K562 (cell line): ENCODE data around the gene IGF2R. TPM values are rescaled to one million over a fixed set of nuclear protein-coding genes. Genes with fewer than 3 reads are reported as not detected.

Source experiments
- ATAC-seq: fragments of 200-7000 bp; cut with Tn5 transposase; 3 replicates; pipeline ENCODE4 v1.9.1; 2020; ENCODE audit warnings: moderate library complexity
- BruUV-seq: library from RNA; stranded (reverse); fragments of 400-500 nt; replicated peaks from 2 replicates; lab custom pipeline; 2021; lab: Mats Ljungman, UMichigan
- CTCF ChIA-PET: fragments of 300-600 bp; formaldehyde crosslinking; extraction: SDS; loops from one replicate; lab custom pipeline; 2021; ENCODE audit warnings: low intra/inter-chr PET ratio; lab: Yijun Ruan, JAX
- POLR2A ChIA-PET: fragments of 300-600, 350-650 bp; sonication (Branson Sonifier 250); formaldehyde crosslinking; extraction: SDS; loops from one replicate; lab custom pipeline; 2021; ENCODE audit warnings: antibody characterized with exemption, inconsistent platforms; lab: Yijun Ruan, JAX
- DNase-seq, 4 experiments: peaks; one replicate each; pipeline versions ENCODE4 v3.0.0 to v3.0.0-alpha.2; 2011 to 2018; ENCODE audit warnings: low spot score in 3 of 4, mixed read lengths in 3 of 4; ENCODE audit errors: extremely low read depth in 1 of 4
- FAIRE-seq: peaks from 2 replicates; lab custom pipeline; 2011; peaks lifted over from hg19 to GRCh38; lab: Jason Lieb, UNC
- H2AFZ ChIP-seq: 2 replicates; pipeline ENCODE4 v1.6.0; 2011; ENCODE audit warnings: low read depth, low read length, control low read depth, inconsistent platforms
- H3K27ac ChIP-seq: fragments of 200-600 bp; 3 replicates; pipeline ENCODE4 v1.8.0; 2011; ENCODE audit warnings: low read depth, mild to moderate bottlenecking, control low read depth, inconsistent platforms, low read length, moderate library complexity, mixed read lengths; ENCODE audit errors: extremely low read depth
- H3K27me3 ChIP-seq, 2 experiments: fragments of 300-600 bp in 1 of 2; 2 replicates in 1 of 2; 3 replicates in 1 of 2; pipeline versions ENCODE4 v1.6.0 to v1.8.0; 2011; ENCODE audit warnings: inconsistent platforms in 2 of 2, low read length in 2 of 2, mild to moderate bottlenecking in 1 of 2, mixed read lengths in 1 of 2, moderate library complexity in 1 of 2; ENCODE audit not compliant: control insufficient read depth in 2 of 2, insufficient read depth in 2 of 2
- H3K36me3 ChIP-seq: fragments of 300-600 bp; 3 replicates; pipeline ENCODE4 v1.8.0; 2011; ENCODE audit warnings: mild to moderate bottlenecking, low read length, inconsistent platforms; ENCODE audit not compliant: control insufficient read depth, insufficient read depth
- H3K4me1 ChIP-seq, 2 experiments: fragments of 200-600 bp in 1 of 2; replicated peaks in 1 of 2; 2 replicates in 1 of 2; 3 replicates in 1 of 2; pipeline versions ENCODE4 v1.5.1 to v1.8.0; 2011; ENCODE audit warnings: inconsistent platforms in 2 of 2, low read length in 2 of 2, mild to moderate bottlenecking in 1 of 2, mixed read lengths in 1 of 2, moderate library complexity in 1 of 2; ENCODE audit not compliant: control insufficient read depth in 2 of 2, insufficient read depth in 2 of 2
- H3K4me2 ChIP-seq: 2 replicates; pipeline ENCODE4 v1.6.1; 2011; ENCODE audit warnings: low read length, control low read depth, inconsistent platforms, mixed read lengths; ENCODE audit not compliant: insufficient read depth
- H3K4me3 ChIP-seq: fragments of 200-600 bp; sonication (generic), shearing (Covaris generic); 2 replicates; pipeline ENCODE4 v1.5.1; 2016; ENCODE audit warnings: control low read depth, inconsistent platforms
- H3K79me2 ChIP-seq: fragments of 200-600 bp; 3 replicates; pipeline ENCODE4 v1.8.0; 2011; ENCODE audit warnings: low read length, inconsistent platforms; ENCODE audit not compliant: control insufficient read depth, insufficient read depth
- H3K9ac ChIP-seq, 2 experiments: 2 replicates each; pipeline versions ENCODE4 v1.6.0 to v1.6.1; 2011; ENCODE audit warnings: low read depth in 2 of 2, low read length in 2 of 2, control low read depth in 1 of 2, inconsistent platforms in 1 of 2, mild to moderate bottlenecking in 1 of 2, mixed read lengths in 1 of 2; ENCODE audit not compliant: insufficient read depth in 1 of 2
- H3K9me1 ChIP-seq: one replicate; pipeline ENCODE4 v1.6.0; 2011; ENCODE audit warnings: inconsistent platforms, mild to moderate bottlenecking, low read length, moderate library complexity; ENCODE audit not compliant: control insufficient read depth, insufficient read depth
- H3K9me3 ChIP-seq: replicated peaks from 2 replicates; pipeline ENCODE4 v1.5.1; 2011; ENCODE audit warnings: low read depth, low read length, inconsistent platforms; ENCODE audit not compliant: control insufficient read depth, insufficient read depth
- H4K20me1 ChIP-seq: replicated peaks from 2 replicates; pipeline ENCODE4 v1.6.1; 2011; ENCODE audit warnings: low read length, inconsistent platforms, mixed read lengths; ENCODE audit not compliant: control insufficient read depth, insufficient read depth
- ARNT ChIP-seq, 2 experiments: fragments of 450-650 bp; IDR thresholded peaks; 2 replicates each; pipeline ENCODE4 v1.6.1; 2016; ENCODE audit warnings: mild to moderate bottlenecking in 1 of 2
- CEBPG ChIP-seq, 3 experiments: fragments of 200-800 bp in 1 of 3; sonication (Bioruptor generic) in 1 of 3; sonication (generic) in 1 of 3; formaldehyde crosslinking in 1 of 3; IDR thresholded peaks in 2 of 3; conservative IDR thresholded peaks in 1 of 3; 2 replicates each; pipeline versions ENCODE4 v1.6.1 to v1.8.0; 2016 to 2022; ENCODE audit warnings: missing compliant biosample characterization in 2 of 3, missing genetic modification characterization in 2 of 3, mild to moderate bottlenecking in 1 of 3, missing genetic modification reagents in 1 of 3
- CREB3L1 ChIP-seq: fragments of 450-650 bp; IDR thresholded peaks from 2 replicates; pipeline ENCODE4 v1.6.1; 2014; ENCODE audit warnings: low read depth, mild to moderate bottlenecking, moderate library complexity, borderline replicate concordance
- ILF3 ChIP-seq: fragments of 450-650 bp; IDR thresholded peaks from 2 replicates; pipeline ENCODE4 v1.6.1; 2018; ENCODE audit warnings: antibody characterized with exemption, mild to moderate bottlenecking, moderate library complexity, borderline replicate concordance
- NR1H2 ChIP-seq: sonication (generic); formaldehyde crosslinking; IDR thresholded peaks from 2 replicates; pipeline ENCODE4 v1.4.0; 2020; ENCODE audit warnings: mild to moderate bottlenecking, missing genetic modification reagents
- NR3C1 ChIP-seq: sonication (generic); formaldehyde crosslinking; IDR thresholded peaks from 2 replicates; pipeline ENCODE4 v1.8.1; 2022; ENCODE audit warnings: missing genetic modification reagents
- PHB2 ChIP-seq: fragments of 450-650 bp; IDR thresholded peaks from 2 replicates; pipeline ENCODE4 v1.6.1; 2017; ENCODE audit warnings: low read depth
- PHF21A ChIP-seq: fragments of 450-650 bp; IDR thresholded peaks from 2 replicates; pipeline ENCODE4 v1.6.1; 2017; ENCODE audit warnings: low read depth, borderline replicate concordance
- SNIP1 ChIP-seq: fragments of 450-650 bp; IDR thresholded peaks from 2 replicates; pipeline ENCODE4 v1.7.1; 2017; ENCODE audit warnings: low read depth, mild to moderate bottlenecking
- TGIF2 ChIP-seq: sonication (generic); formaldehyde crosslinking; IDR thresholded peaks from 2 replicates; pipeline ENCODE4 v1.8.1; 2022; ENCODE audit warnings: mild to moderate bottlenecking, missing genetic modification reagents, moderate library complexity
- VEZF1 ChIP-seq: fragments of 200-800 bp; sonication (Bioruptor generic); IDR thresholded peaks from 2 replicates; pipeline ENCODE4 v1.6.1; 2017; ENCODE audit warnings: missing genetic modification characterization, missing compliant biosample characterization
- ZKSCAN8 ChIP-seq: fragments of 200-800 bp; sonication (Bioruptor generic); IDR thresholded peaks from 2 replicates; pipeline ENCODE4 v1.6.1; 2016; ENCODE audit warnings: missing genetic modification characterization, missing compliant biosample characterization
- WGBS: fragments of 100-300 bp; shearing (Covaris generic); methylation state at CpG from one replicate; pipeline ENCODE4 v1.1.6; 2016; ENCODE audit warnings: low coverage, mixed read lengths; ENCODE audit not compliant: insufficient coverage; ENCODE audit errors: missing lambda C conversion rate; 5-methylcytosine and 5-hydroxymethylcytosine counted together
- in situ Hi-C: fragments of 300-500 bp; cut with MboI; formaldehyde crosslinking; loops from 4 replicates; pipeline ENCODE4 v1.15.0; 2018; ENCODE audit warnings: inconsistent platforms, mixed read lengths
- intact Hi-C: fragments of 100-400 bp; cut with micrococcal nuclease; formaldehyde crosslinking; loops from 2 replicates; pipeline ENCODE4 v1.14.2; 2022
- polyA plus RNA-seq, 8 experiments: library from polyadenylated mRNA; depleted of rRNA in 4 of 8; stranded (reverse) in 5 of 8; unstranded in 3 of 8; fragments of >200 nt; fragmentation: Nextera tagmentation in 2 of 8; fragmentation: Illumina TruSeq in 1 of 8; extraction: Ambion mirVana in 2 of 8; extraction: Trizol in 1 of 8; gene quantifications; 2 replicates each; pipeline versions ENCODE4 v1.2.1 to v1.2.3, GENCODE V29; 2011 to 2014; ENCODE audit warnings: inconsistent platforms in 1 of 8, missing spikeins in 1 of 8
- total RNA-seq, 7 experiments: library from RNA; depleted of rRNA in 6 of 7; stranded (reverse); fragments of >200 nt in 6 of 7; fragmentation: Illumina TruSeq in 2 of 7; extraction: Trizol in 2 of 7; gene quantifications; 2 replicates each; pipeline versions ENCODE4 v1.2.1 to v1.2.3, GENCODE V29; 2011 to 2021; ENCODE audit warnings: low replicate concordance in 1 of 7

IGF2R gene
- total and polyA plus RNA-seq, 9 of the 15 experiments (the other 6 are each of a cell fraction or from before 2014, with no cell fraction given): 3.5 to 92.3 (median 34.5) TPM

DNA sequence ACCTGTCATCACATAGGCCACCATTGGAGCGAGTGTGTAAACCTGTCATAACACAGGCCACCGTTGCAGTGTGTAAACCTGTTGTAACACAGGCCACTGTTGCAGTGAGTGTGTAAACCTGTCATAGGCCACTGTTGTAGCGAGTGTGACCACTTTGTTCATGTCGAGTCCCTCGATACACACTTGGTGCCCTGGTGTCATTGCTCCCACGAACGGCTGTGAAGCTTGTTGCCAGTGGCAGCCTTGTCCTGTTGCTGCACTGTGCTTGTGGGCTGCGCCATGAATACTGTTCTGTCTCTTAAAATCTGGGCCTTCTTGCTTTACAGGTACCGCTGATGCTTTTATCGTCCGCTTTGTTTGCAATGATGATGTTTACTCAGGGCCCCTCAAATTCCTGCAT lies 91.3 kb downstream of the IGF2R start:
- no peak for DNase-seq
- ChIA-PET CTCF (no interaction called here), POLR2A (no interaction called here)
- H3K9me3 ChIP-seq: no peaks in the 10 kb centered on the region
- H2AFZ ChIP-seq: no peak overlapping the region
- intact Hi-C loops (no loop called here), in situ Hi-C loops (no loop called here)
- no peak overlapping the region for H3K4me3 ChIP-seq
- no peak overlapping the region for H3K27ac ChIP-seq
- H3K9ac ChIP-seq: no peak overlapping the region
- BruUV-seq: no TSS peak
- WGBS: 97% methylated on average over 11 of the region's 11 CpGs
- peaks cover 96% of the 10 kb centered on the region for H3K36me3 ChIP-seq
- H3K79me2 ChIP-seq: no peaks in the 10 kb centered on the region
- no peak overlapping the region for H3K4me2 ChIP-seq
- no peaks in the 10 kb centered on the region for H3K4me1 ChIP-seq
- H4K20me1 ChIP-seq: no peaks in the 10 kb centered on the region
- no peaks in the 10 kb centered on the region for H3K27me3 ChIP-seq
- no peak for TF ChIP-seq NR1H2 (CRISPR knock-in tag)
- no peak for TF ChIP-seq PHF21A
- TF ChIP-seq, all 486 proteins: peak for 0
- no peaks in the 10 kb centered on the region for H3K9me1 ChIP-seq
- FAIRE-seq: no peak
- ATAC-seq: no peak

DNA sequence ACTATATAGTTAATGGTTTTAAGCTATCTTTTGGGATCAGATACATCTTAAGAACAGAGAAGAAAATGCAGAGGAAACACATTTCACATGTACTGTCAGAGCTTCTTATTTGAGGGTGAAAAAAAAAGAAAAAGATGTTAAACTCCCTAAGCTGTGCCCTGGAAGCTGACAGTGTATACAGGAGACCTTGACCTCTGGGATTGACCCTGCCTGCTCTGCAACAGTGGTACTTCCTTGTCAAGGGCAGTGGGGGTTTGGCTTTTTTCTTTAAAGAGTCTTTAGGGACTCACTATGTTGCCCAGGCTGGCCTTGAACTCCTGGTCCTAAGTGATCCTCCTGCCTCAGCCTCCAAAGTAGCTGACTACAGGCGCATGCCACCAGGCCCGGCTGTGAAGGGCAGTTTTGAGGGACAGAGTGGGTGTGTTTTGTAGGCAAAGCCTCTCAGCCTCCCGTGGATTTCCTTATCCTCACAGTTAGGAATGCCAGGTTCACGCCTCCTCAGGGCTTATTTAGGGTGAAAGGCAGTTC lies 92.1 kb downstream of the IGF2R start:
- WGBS: 91% methylated on average over 4 of the region's 4 CpGs
- DNase-seq: no peak
- Histone ChIP-seq H3K9ac (no peak overlapping the region), H3K9me3 (no peaks in the 10 kb centered on the region), H3K27me3 (no peaks in the 10 kb centered on the region), H3K4me3 (no peak overlapping the region), H4K20me1 (no peaks in the 10 kb centered on the region), H3K4me2 (no peak overlapping the region), H3K4me1 (no peaks in the 10 kb centered on the region), H3K9me1 (no peaks in the 10 kb centered on the region), H3K27ac (no peak overlapping the region), H2AFZ (no peak overlapping the region), H3K79me2 (no peaks in the 10 kb centered on the region), H3K36me3 (peaks cover 92% of the 10 kb centered on the region)
- ATAC-seq: no peak
- POLR2A ChIA-PET: interaction anchor here (0.7 kb wide), 2 partner anchors 365 to 1289 kb away, joined by 3 read pairs; no protein-coding TSS in a partner anchor
- CTCF ChIA-PET: no interaction called here
- in situ Hi-C loops (no loop called here), intact Hi-C loops (no loop called here)
- FAIRE-seq: no peak
- BruUV-seq: no TSS peak
- TF ChIP-seq CREB3L1 (no peak), ZKSCAN8 (CRISPR knock-in tag) (no peak), CEBPG (CRISPR knock-in tag; IDR thresholded peaks at IDR 0.05) (no peak), CEBPG (tag; conservative IDR thresholded peaks at IDR 0.05 in 1 of 2, IDR thresholded peaks at IDR 0.05 in 1 of 2) (no peak), ILF3 (no peak), VEZF1 (CRISPR knock-in tag) (no peak), SNIP1 (no peak), ARNT (IDR thresholded peaks at IDR 0.05) (no peak), TGIF2 (CRISPR knock-in tag) (no peak), NR3C1 (CRISPR knock-in tag) (no peak), PHB2 (no peak)
